WTC11 (cell line): ENCODE data around the gene KCNC4. TPM values are rescaled to one million over a fixed set of nuclear protein-coding genes. Genes with fewer than 3 reads are reported as not detected.

Experiments
- ATAC-seq: fragments of 200-7000 bp; cut with Tn5 transposase; 2 replicates; pipeline ENCODE4 v1.10.0; 2021; ENCODE audit warnings: mild to moderate bottlenecking, moderate library complexity
- CTCF ChIA-PET: fragments of 300-600 bp; sonication (Branson Sonifier 250); formaldehyde crosslinking; loops from one replicate; lab custom pipeline; 2021; ENCODE audit warnings: antibody characterized with exemption; lab: Charles Lee
- POLR2A ChIA-PET: fragments of 350-600 bp; sonication (Branson Sonifier 250); formaldehyde crosslinking; loops from one replicate; lab custom pipeline; 2021; ENCODE audit warnings: antibody characterized with exemption; lab: Charles Lee
- DNase-seq: peaks from one replicate; pipeline ENCODE4 v3.0.0; 2021; ENCODE audit warnings: low spot score
- H3K27ac Mint-ChIP-seq: 2 replicates; pipeline ENCODE4 v1.8.0; 2021; ENCODE audit warnings: mixed read lengths
- H3K27me3 Mint-ChIP-seq: 2 replicates; pipeline ENCODE4 v1.8.0; 2021; ENCODE audit warnings: low read depth, mild to moderate bottlenecking, moderate library complexity, mixed read lengths
- H3K36me3 Mint-ChIP-seq: 2 replicates; pipeline ENCODE4 v1.8.0; 2021; ENCODE audit warnings: mixed read lengths
- H3K4me1 Mint-ChIP-seq: 2 replicates; pipeline ENCODE4 v1.8.0; 2022; ENCODE audit warnings: mixed read lengths
- H3K4me3 Mint-ChIP-seq: 2 replicates; pipeline ENCODE4 v1.8.0; 2021; ENCODE audit warnings: mild to moderate bottlenecking, moderate library complexity, mixed read lengths
- H3K9me3 Mint-ChIP-seq: 2 replicates; pipeline ENCODE4 v1.8.0; 2021; ENCODE audit warnings: mixed read lengths
- AFF4 ChIP-seq: sonication (generic); formaldehyde crosslinking; IDR thresholded peaks from 2 replicates; pipeline ENCODE4 v1.8.1; 2023; ENCODE audit warnings: mild to moderate bottlenecking, missing genetic modification reagents, borderline replicate concordance
- ATF6 ChIP-seq: sonication (generic); formaldehyde crosslinking; IDR thresholded peaks from 2 replicates; pipeline ENCODE4 v1.8.1; 2023; ENCODE audit warnings: mild to moderate bottlenecking, missing genetic modification reagents
- CREB1 ChIP-seq: sonication (generic); formaldehyde crosslinking; IDR thresholded peaks from 2 replicates; pipeline ENCODE4 v1.8.0; 2023; ENCODE audit warnings: mild to moderate bottlenecking, missing genetic modification reagents
- EMX1 ChIP-seq: fragments of 250-450 bp; sonication (Bioruptor Pico); IDR thresholded peaks from 2 replicates; pipeline ENCODE4 v1.8.0; 2021; ENCODE audit warnings: mild to moderate bottlenecking
- ERG ChIP-seq: fragments of 250-450 bp; sonication (Bioruptor Pico); IDR thresholded peaks from 2 replicates; pipeline ENCODE4 v1.8.0; 2021; ENCODE audit warnings: mild to moderate bottlenecking
- FOXK1 ChIP-seq: sonication (generic); formaldehyde crosslinking; IDR thresholded peaks from 2 replicates; pipeline ENCODE4 v1.8.0; 2022; ENCODE audit warnings: mild to moderate bottlenecking, moderate library complexity, missing genetic modification reagents
- MYBL2 ChIP-seq: sonication (generic); formaldehyde crosslinking; IDR thresholded peaks from 2 replicates; pipeline ENCODE4 v1.8.1; 2023; ENCODE audit warnings: mild to moderate bottlenecking, moderate library complexity, missing genetic modification reagents
- NFATC4 ChIP-seq: fragments of 250-450 bp; sonication (Bioruptor Pico); IDR thresholded peaks from 2 replicates; pipeline ENCODE4 v1.9.0; 2021; ENCODE audit warnings: mild to moderate bottlenecking
- PRRX2 ChIP-seq: fragments of 250-450 bp; sonication (Bioruptor Pico); IDR thresholded peaks from 2 replicates; pipeline ENCODE4 v1.8.0; 2021; ENCODE audit warnings: mild to moderate bottlenecking
- SMAD4 ChIP-seq: sonication (generic); formaldehyde crosslinking; IDR thresholded peaks from 2 replicates; pipeline ENCODE4 v1.8.0; 2022; ENCODE audit warnings: mild to moderate bottlenecking, missing genetic modification reagents
- ZNF396 ChIP-seq: fragments of 250-450 bp; sonication (Bioruptor Pico); IDR thresholded peaks from 2 replicates; pipeline ENCODE4 v1.8.0; 2021; ENCODE audit warnings: mild to moderate bottlenecking, moderate library complexity, borderline replicate concordance
- ZNF416 ChIP-seq: fragments of 250-450 bp; sonication (Bioruptor Pico); IDR thresholded peaks from 2 replicates; pipeline ENCODE4 v1.9.0; 2021; ENCODE audit warnings: mild to moderate bottlenecking, inconsistent platforms
- total RNA-seq: library from RNA; stranded (reverse); gene quantifications from 3 replicates; pipeline ENCODE4 v1.2.3, GENCODE V29; 2021
- TF ChIP-seq, protein P1 (sequence below): fragments of 200-600 bp; IDR thresholded peaks from 2 replicates; pipeline ENCODE4 v1.8.0; 2022; ENCODE audit warnings: antibody characterized with exemption
- TF ChIP-seq, protein P2 (sequence below): fragments of 250-450 bp; sonication (Bioruptor Pico); IDR thresholded peaks from 2 replicates; pipeline ENCODE4 v1.9.0; 2021; ENCODE audit warnings: mild to moderate bottlenecking

The KCNC4 gene
- total RNA-seq, 1 experiment from 2014 or later, result 19.9 TPM

DNA sequence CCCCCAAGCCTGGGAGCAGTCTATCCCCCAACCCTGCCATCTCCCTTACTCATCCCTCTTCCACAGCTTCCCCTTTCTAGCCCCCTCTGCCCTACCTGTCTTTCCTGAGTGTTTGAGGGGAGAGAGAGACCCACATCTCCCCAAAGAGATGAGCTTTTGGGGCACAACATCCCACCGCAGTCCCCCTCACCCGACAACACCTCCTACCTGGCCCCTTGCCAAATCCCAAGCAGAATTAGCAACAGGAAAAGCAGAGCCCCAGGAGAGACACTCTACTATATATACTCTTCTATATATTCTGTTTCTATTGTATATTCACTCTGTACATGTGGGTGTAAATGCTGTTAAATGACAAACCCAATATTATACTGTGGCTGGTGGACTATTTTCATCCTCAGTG lies 9.9 kb upstream of the KCNC4 start (continued):
- no peak for TF ChIP-seq ERG (CRISPR knock-in tag)
- TF ChIP-seq, all 79 proteins: peak for 0

DNA sequence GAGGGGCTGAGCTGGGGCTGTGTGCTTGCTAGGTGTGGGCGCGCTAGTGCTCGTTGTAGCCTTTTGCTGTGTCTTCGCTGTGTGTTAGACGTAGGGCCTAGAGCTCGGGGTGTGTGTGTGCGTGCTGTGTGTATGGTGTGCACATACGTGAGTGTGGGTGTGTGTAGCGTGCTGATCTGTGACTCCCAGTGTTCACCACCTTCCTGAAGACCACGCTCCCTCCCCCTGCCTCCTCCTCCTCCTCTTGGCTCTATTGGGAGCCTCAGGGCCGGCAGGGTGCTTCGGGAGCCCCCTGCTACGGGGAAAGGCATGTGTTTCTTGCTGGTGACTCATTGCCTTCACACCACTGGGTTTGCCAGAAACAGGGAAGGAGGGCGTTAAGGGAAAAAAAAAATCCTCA lies 9.4 kb upstream of the KCNC4 start:
- no peak overlapping the region for H3K27ac Mint-ChIP-seq
- no peak for ATAC-seq
- TF ChIP-seq ZNF396 (CRISPR knock-in tag) (no peak), ERG (CRISPR knock-in tag) (no peak), MYBL2 (no peak), CREB1 (CRISPR knock-in tag) (no peak), SMAD4 (CRISPR knock-in tag) (no peak), FOXK1 (CRISPR knock-in tag) (no peak), PRRX2 (CRISPR knock-in tag) (no peak), EMX1 (CRISPR knock-in tag) (no peak), ZNF416 (CRISPR knock-in tag) (no peak), ATF6 (CRISPR knock-in tag) (no peak), NFATC4 (CRISPR knock-in tag) (no peak), AFF4 (no peak)
- TF ChIP-seq, protein P1, sequence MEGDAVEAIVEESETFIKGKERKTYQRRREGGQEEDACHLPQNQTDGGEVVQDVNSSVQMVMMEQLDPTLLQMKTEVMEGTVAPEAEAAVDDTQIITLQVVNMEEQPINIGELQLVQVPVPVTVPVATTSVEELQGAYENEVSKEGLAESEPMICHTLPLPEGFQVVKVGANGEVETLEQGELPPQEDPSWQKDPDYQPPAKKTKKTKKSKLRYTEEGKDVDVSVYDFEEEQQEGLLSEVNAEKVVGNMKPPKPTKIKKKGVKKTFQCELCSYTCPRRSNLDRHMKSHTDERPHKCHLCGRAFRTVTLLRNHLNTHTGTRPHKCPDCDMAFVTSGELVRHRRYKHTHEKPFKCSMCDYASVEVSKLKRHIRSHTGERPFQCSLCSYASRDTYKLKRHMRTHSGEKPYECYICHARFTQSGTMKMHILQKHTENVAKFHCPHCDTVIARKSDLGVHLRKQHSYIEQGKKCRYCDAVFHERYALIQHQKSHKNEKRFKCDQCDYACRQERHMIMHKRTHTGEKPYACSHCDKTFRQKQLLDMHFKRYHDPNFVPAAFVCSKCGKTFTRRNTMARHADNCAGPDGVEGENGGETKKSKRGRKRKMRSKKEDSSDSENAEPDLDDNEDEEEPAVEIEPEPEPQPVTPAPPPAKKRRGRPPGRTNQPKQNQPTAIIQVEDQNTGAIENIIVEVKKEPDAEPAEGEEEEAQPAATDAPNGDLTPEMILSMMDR, result no peak
- TF ChIP-seq, protein P2, sequence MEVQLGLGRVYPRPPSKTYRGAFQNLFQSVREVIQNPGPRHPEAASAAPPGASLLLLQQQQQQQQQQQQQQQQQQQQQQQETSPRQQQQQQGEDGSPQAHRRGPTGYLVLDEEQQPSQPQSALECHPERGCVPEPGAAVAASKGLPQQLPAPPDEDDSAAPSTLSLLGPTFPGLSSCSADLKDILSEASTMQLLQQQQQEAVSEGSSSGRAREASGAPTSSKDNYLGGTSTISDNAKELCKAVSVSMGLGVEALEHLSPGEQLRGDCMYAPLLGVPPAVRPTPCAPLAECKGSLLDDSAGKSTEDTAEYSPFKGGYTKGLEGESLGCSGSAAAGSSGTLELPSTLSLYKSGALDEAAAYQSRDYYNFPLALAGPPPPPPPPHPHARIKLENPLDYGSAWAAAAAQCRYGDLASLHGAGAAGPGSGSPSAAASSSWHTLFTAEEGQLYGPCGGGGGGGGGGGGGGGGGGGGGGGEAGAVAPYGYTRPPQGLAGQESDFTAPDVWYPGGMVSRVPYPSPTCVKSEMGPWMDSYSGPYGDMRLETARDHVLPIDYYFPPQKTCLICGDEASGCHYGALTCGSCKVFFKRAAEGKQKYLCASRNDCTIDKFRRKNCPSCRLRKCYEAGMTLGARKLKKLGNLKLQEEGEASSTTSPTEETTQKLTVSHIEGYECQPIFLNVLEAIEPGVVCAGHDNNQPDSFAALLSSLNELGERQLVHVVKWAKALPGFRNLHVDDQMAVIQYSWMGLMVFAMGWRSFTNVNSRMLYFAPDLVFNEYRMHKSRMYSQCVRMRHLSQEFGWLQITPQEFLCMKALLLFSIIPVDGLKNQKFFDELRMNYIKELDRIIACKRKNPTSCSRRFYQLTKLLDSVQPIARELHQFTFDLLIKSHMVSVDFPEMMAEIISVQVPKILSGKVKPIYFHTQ (CRISPR knock-in tag), result no peak
- TF ChIP-seq, all 79 proteins: peak for 0
- POLR2A ChIA-PET, result no interaction called here
- Mint-ChIP-seq H3K9me3 (no peaks in the 10 kb centered on the region), H3K4me1 (peaks cover 6% of the 10 kb centered on the region; the same call in 1 of the 2 replicates), H3K36me3 (no peaks in the 10 kb centered on the region), H3K4me3 (no peak overlapping the region), H3K27me3 (no peaks in the 10 kb centered on the region)
- DNase-seq, result no peak
- CTCF ChIA-PET, result interaction anchor here (0.8 to 5.7 kb wide), 9 partner anchors 12 to 295 kb away, joined by 3 to 77 read pairs (median 5); no protein-coding TSS in a partner anchor
